GM12865 (cell line): ENCODE results near the gene VPS52.

Experiments used
- DNase-seq: peaks from one replicate; pipeline ENCODE4 v3.0.0; 2010; ENCODE audit warnings: low read depth
- H3K4me3 ChIP-seq: 2 replicates; pipeline ENCODE4 v1.5.1; 2011; ENCODE audit warnings: mild to moderate bottlenecking, low read depth, low read length, control low read depth
- CTCF ChIP-seq: IDR thresholded peaks from 2 replicates; pipeline ENCODE4 v1.5.1; 2011; ENCODE audit warnings: low read length, control low read depth, low read depth, inconsistent platforms; ENCODE audit not compliant: insufficient read depth; ENCODE audit errors: missing control alignments

The VPS52 gene

GRCh38 chr6:33206027-33206863, 65.4 kb downstream of the VPS52 start:
- DNase-seq: no peak
- no peak overlapping the region for H3K4me3 ChIP-seq
- TF ChIP-seq CTCF: no peak

- DNase-seq: peak; percentile 53
- TF ChIP-seq CTCF: no peak
- peak overlapping the region; percentile 66 for H3K4me3 ChIP-seq
Measured at GRCh38 chr6:33205191-33206026, 66.3 kb downstream of the VPS52 start.

GRCh38 chr6:33204415-33205190, 67.1 kb downstream of the VPS52 start, which contains the start of gene HSD17B8:
HSD17B8 (plus strand) TSS chr6:33204655; CDS start chr6:33204669, 14 bp downstream.
- peak within 1 kb of the TSS; percentile 66 for H3K4me3 ChIP-seq
- TF ChIP-seq CTCF: no peak
- DNase-seq: peak; percentile 94

GRCh38 chr6:33204165-33204414, 67.6 kb downstream of the VPS52 start:
- no peak overlapping the region for H3K4me3 ChIP-seq
- no peak for DNase-seq
- TF ChIP-seq CTCF: no peak

- no peak for DNase-seq
- no peak for TF ChIP-seq CTCF
- H3K4me3 ChIP-seq: no peak overlapping the region
Measured at GRCh38 chr6:33203443-33204164, 68.1 kb downstream of the VPS52 start.

- TF ChIP-seq CTCF: no peak
- no peak overlapping the region for H3K4me3 ChIP-seq
- no peak for DNase-seq
Measured at GRCh38 chr6:33202799-33203198, 68.9 kb downstream of the VPS52 start.
